Pancreas (tissue), 10 donors: Measurements from ENCODE around the gene KIF5B. TPM values are rescaled to one million over a fixed set of nuclear protein-coding genes. Genes with fewer than 3 reads are reported as not detected.

Experiments
- ATAC-seq, 4 donors: fragments of 200-7000 bp; cut with Tn5 transposase; one replicate each; pipeline versions ENCODE4 v1.8.0 to v1.9.1; 2020; ENCODE audit warnings: mild to moderate bottlenecking in 4 of 4, moderate library complexity in 4 of 4
- DNase-seq, 6 donors: peaks; one replicate each; pipeline ENCODE4 v3.0.0-alpha.2; 2020
- FAIRE-seq: peaks from 2 replicates; lab custom pipeline; 2012; peaks lifted over from hg19 to GRCh38; lab: Jason Lieb, UNC
- H3K27ac ChIP-seq, 4 donors: fragments of 200-600 bp; sonication (generic); 1 replicate in 3 of 4; 2 replicates in 1 of 4; pipeline versions ENCODE4 v1.5.0 to v1.8.0; 2020
- H3K27me3 ChIP-seq, 4 donors: fragments of 200-600 bp; one replicate each; pipeline ENCODE4 v1.8.0; 2021
- H3K36me3 ChIP-seq, 3 donors: fragments of 200-600 bp; sonication (generic) in 1 of 3; one replicate each; pipeline versions ENCODE4 v1.5.0 to v1.8.0; 2020 to 2021
- H3K4me1 ChIP-seq, 3 donors: fragments of 200-600 bp; one replicate each; pipeline ENCODE4 v1.8.0; 2021
- H3K4me3 ChIP-seq, 4 donors: fragments of 200-600 bp; sonication (generic) in 2 of 4; one replicate each; pipeline versions ENCODE4 v1.5.0 to v1.8.0; 2020 to 2021
- H3K9me3 ChIP-seq, 4 donors: fragments of 200-600 bp; one replicate each; pipeline ENCODE4 v1.8.0; 2021
- WGBS, 2 donors: extraction: QIAGEN DNeasy Blood & Tissue Kit; methylation state at CpG; one replicate each; pipeline ENCODE4 v1.1.7; 2013; 5-methylcytosine and 5-hydroxymethylcytosine counted together
- intact Hi-C, 3 donors: fragments of 100-400 bp; cut with DNase I; formaldehyde crosslinking; loops; one replicate each; pipeline versions ENCODE4 v1.11.1 to v1.14.2; 2022
- polyA plus RNA-seq, 2 donors: library from polyadenylated mRNA; stranded (reverse); fragments of 200-250 nt; gene quantifications; one replicate each; pipeline ENCODE4 v1.2.3, GENCODE V29; 2013
- total RNA-seq, 6 donors: library from RNA; stranded (reverse); fragmentation: NEBNext Ultra II Directional in 4 of 6; extraction: Animal tissue kit (Norgen Biotek cat#: 25700) in 4 of 6; gene quantifications; one replicate each; pipeline versions ENCODE4 v1.2.1 to v1.2.4, GENCODE V29; 2021 to 2023
- TF ChIP-seq, protein P1 (sequence below), 4 donors: fragments of 200-600 bp; sonication (generic) in 3 of 4; IDR thresholded peaks; one replicate each; pipeline versions ENCODE4 v1.5.0 to v1.8.0; 2021; ENCODE audit warnings: antibody characterized with exemption in 4 of 4
- donor health status: healthy with polysubstance abuse.
- donor health status: DM: no; HTN: no; CAD: no; lungs with moderate emphysema.
- donor health status: DM: no; HTN: no; CAD: no.
- donor health status: control.
- donor health status: control.
- donor health status: Bipolar disorder and iron deficiency.
- donor health status: DM: yes; HTN: yes; CAD: no.
- donor health status: DM: no; HTN: no; CAD: no.
- donor health status: DM: no; HTN: no; CAD: no.
- donor health status: DM: yes; HTN: yes; CAD: no.

Gene KIF5B
- total and polyA plus RNA-seq, 8 donors, result 17.2 to 48.3 (median 33.4) TPM

DNA sequence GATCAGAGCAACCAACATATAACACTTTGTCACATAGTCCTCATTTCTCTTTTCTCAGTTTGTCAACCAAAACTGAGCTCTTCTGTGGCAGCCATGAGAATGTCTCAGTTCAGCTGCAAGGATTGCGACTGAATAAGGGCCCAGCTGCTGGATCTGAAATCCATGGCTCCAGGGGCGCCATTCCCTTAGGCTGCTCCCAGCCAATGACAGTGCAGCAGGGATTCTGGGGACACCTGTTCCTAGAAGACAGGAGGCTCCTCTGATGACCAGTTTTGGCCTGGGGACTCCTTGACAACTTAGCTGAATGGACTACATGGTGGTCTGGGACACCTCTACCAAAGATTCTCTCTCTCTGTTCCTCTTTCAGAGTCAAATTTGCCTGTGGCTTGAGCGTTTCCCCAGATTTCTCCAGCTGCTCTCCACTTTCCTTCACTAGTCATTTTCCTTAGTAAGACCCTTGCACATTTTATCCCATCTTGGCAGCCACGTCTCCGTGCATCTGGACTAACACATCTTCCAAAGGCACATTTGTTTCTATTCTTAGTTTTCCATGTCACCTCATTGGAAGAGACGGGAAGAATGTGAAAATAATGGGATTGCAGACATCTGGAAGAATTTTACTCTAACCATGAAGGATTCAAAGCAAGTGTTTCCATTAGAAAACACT, 28.1 kb upstream of the KIF5B start:
- intact Hi-C loops, result no loop called here
- no peaks in the 10 kb centered on the region for H3K4me1 ChIP-seq
- WGBS, 2 donors, result 82 to 85% methylated on average over 6 of the region's 6 CpGs
- no peak for ATAC-seq
- FAIRE-seq, result no peak
- DNase-seq, result no peak
- TF ChIP-seq, protein P1, sequence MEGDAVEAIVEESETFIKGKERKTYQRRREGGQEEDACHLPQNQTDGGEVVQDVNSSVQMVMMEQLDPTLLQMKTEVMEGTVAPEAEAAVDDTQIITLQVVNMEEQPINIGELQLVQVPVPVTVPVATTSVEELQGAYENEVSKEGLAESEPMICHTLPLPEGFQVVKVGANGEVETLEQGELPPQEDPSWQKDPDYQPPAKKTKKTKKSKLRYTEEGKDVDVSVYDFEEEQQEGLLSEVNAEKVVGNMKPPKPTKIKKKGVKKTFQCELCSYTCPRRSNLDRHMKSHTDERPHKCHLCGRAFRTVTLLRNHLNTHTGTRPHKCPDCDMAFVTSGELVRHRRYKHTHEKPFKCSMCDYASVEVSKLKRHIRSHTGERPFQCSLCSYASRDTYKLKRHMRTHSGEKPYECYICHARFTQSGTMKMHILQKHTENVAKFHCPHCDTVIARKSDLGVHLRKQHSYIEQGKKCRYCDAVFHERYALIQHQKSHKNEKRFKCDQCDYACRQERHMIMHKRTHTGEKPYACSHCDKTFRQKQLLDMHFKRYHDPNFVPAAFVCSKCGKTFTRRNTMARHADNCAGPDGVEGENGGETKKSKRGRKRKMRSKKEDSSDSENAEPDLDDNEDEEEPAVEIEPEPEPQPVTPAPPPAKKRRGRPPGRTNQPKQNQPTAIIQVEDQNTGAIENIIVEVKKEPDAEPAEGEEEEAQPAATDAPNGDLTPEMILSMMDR (IDR thresholded peaks at IDR 0.05), result no peak
- H3K27ac ChIP-seq, result no peak overlapping the region
- no peaks in the 10 kb centered on the region for H3K27me3 ChIP-seq
- no peaks in the 10 kb centered on the region for H3K9me3 ChIP-seq
- H3K36me3 ChIP-seq, result no peaks in the 10 kb centered on the region
- no peak overlapping the region for H3K4me3 ChIP-seq

- no peak overlapping the region for H3K27ac ChIP-seq
These were observed 21.8 kb upstream of the KIF5B start for GRCh38 chr10:32077896-32078485.

GRCh38 chr10:32073659-32074058, 17.4 kb upstream of the KIF5B start:
- intact Hi-C loops, result no loop called here
- ATAC-seq (peak in 2 of 4 donors; percentile 19 to 71), DNase-seq (no peak), FAIRE-seq (no peak)
- Histone ChIP-seq H3K9me3 (no peaks in the 10 kb centered on the region), H3K36me3 (no peaks in the 10 kb centered on the region), H3K27ac (no peak overlapping the region), H3K4me3 (no peak overlapping the region), H3K27me3 (no peaks in the 10 kb centered on the region), H3K4me1 (no peaks in the 10 kb centered on the region)
- WGBS, 2 donors, result 96% methylated on average over 1 of the region's 1 CpG
- TF ChIP-seq, protein P1 (IDR thresholded peaks at IDR 0.05), result no peak

More at GRCh38 chr10:32077896-32078485, 21.8 kb upstream of the KIF5B start:
- Histone ChIP-seq H3K4me1 (no peaks in the 10 kb centered on the region), H3K4me3 (no peak overlapping the region), H3K36me3 (no peaks in the 10 kb centered on the region), H3K27me3 (no peaks in the 10 kb centered on the region), H3K9me3 (no peaks in the 10 kb centered on the region)
- TF ChIP-seq, protein P1 (IDR thresholded peaks at IDR 0.05), result no peak
- DNase-seq (no peak), ATAC-seq (peak in 1 of 4 donors; percentile 25), FAIRE-seq (no peak)
- intact Hi-C loops, result no loop called here
- whole genome bisulfite sequencing, 2 donors, result 65 to 68% methylated on average over 6 of the region's 6 CpGs

DNA sequence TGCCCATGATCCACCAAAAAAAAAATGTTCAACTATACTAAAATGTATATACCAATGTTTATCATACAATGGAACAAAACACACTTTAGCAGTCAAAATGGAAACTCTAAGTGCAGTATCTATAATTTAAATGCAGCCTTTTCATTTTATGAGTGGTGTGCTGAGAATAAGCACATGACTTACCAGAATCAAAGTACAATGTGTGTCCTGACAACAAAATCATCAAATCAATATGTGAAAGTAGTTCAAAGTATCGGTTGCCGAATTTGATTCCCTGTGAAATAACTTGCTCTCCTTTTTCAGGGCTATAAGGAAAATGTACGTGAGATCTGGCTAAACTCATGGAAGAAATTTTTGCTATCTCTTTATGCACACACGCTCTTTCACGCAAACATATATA, 16.9 kb upstream of the KIF5B start:
- no peak for FAIRE-seq
- ATAC-seq, result no peak
- intact Hi-C loops, result no loop called here
- no peak for DNase-seq
- H3K9me3 ChIP-seq, result no peaks in the 10 kb centered on the region
- 83 to 90% methylated on average over 5 of the region's 5 CpGs for WGBS, 2 donors
- no peaks in the 10 kb centered on the region for H3K36me3 ChIP-seq
- H3K4me3 ChIP-seq, result no peak overlapping the region
- H3K4me1 ChIP-seq, result no peaks in the 10 kb centered on the region
- no peaks in the 10 kb centered on the region for H3K27me3 ChIP-seq
- TF ChIP-seq, protein P1 (IDR thresholded peaks at IDR 0.05), result no peak
- H3K27ac ChIP-seq, result no peak overlapping the region
